T-cell (primary cell): ENCODE results near the gene CBX8. TPM values are rescaled to one million over a fixed set of nuclear protein-coding genes. Genes with fewer than 3 reads are reported as not detected.

Experiments used
- ATAC-seq, 4 experiments: fragments of 200-7000 bp in 3 of 4; fragments of 150-1000 bp in 1 of 4; cut with Tn5 transposase; replicated peaks in 1 of 4; 1 replicate in 3 of 4; 2 replicates in 1 of 4; pipeline ENCODE4 v1.10.0; 2021; ENCODE audit warnings: moderate library complexity in 3 of 4, mild to moderate bottlenecking in 2 of 4, moderate number of reproducible peaks in 1 of 4
- CTCF ChIA-PET, 2 donors: fragments of 300-600 bp; sonication (Branson Sonifier 250); formaldehyde crosslinking; loops; one replicate each; lab custom pipeline; 2022; ENCODE audit warnings: antibody characterized with exemption in 2 of 2; lab: Charles Lee
- POLR2A ChIA-PET, 2 donors: fragments of 300-600 bp; sonication (Branson Sonifier 250); formaldehyde crosslinking; loops; one replicate each; lab custom pipeline; 2022; ENCODE audit warnings: antibody characterized with exemption in 2 of 2; lab: Charles Lee
- DNase-seq, 35 experiments: peaks; one replicate each; pipeline versions ENCODE4 v3.0.0 to v3.0.0-alpha.2; 2013 to 2023
- H3K27ac ChIP-seq: one replicate; pipeline ENCODE4 v1.5.1; 2013; ENCODE audit warnings: low read length
- H3K27me3 ChIP-seq, 2 experiments: replicated peaks in 1 of 2; 1 replicate in 1 of 2; 2 replicates in 1 of 2; pipeline versions ENCODE4 v1.6.1 to v1.7.0; 2013; ENCODE audit warnings: low read length in 1 of 2, mixed read lengths in 1 of 2; ENCODE audit not compliant: control insufficient read depth in 2 of 2, insufficient read depth in 2 of 2; ENCODE audit errors: extremely low read depth in 1 of 2
- H3K36me3 ChIP-seq, 2 donors: 1 replicate in 1 of 2; 2 replicates in 1 of 2; pipeline versions ENCODE4 v1.6.1 to v1.7.0; 2013; ENCODE audit warnings: low read length in 1 of 2; ENCODE audit not compliant: control insufficient read depth in 2 of 2, insufficient read depth in 1 of 2; ENCODE audit errors: extremely low read depth in 1 of 2
- H3K4me1 ChIP-seq, 2 experiments: 1 replicate in 1 of 2; 2 replicates in 1 of 2; pipeline versions ENCODE4 v1.6.1 to v1.7.0; 2013; ENCODE audit warnings: low read length in 2 of 2, mixed read lengths in 1 of 2; ENCODE audit not compliant: insufficient read depth in 2 of 2, control insufficient read depth in 1 of 2; ENCODE audit errors: extremely low read depth in 1 of 2
- H3K4me3 ChIP-seq, 2 donors: 1 replicate in 1 of 2; 2 replicates in 1 of 2; pipeline versions ENCODE4 v1.5.1 to v1.7.0; 2013; ENCODE audit warnings: mild to moderate bottlenecking in 2 of 2, low read length in 1 of 2, moderate library complexity in 1 of 2; ENCODE audit not compliant: control insufficient read depth in 1 of 2; ENCODE audit errors: extremely low read depth in 1 of 2
- H3K9me3 ChIP-seq: 2 replicates; pipeline ENCODE4 v1.7.0; 2013
- H3K27ac Mint-ChIP-seq, 2 donors: one replicate each; pipeline ENCODE4 v1.8.0; 2020 to 2021; ENCODE audit warnings: mild to moderate bottlenecking in 2 of 2, mixed read lengths in 2 of 2
- H3K27me3 Mint-ChIP-seq, 2 donors: one replicate each; pipeline ENCODE4 v1.8.0; 2021 to 2022; ENCODE audit warnings: mixed read lengths in 2 of 2
- H3K36me3 Mint-ChIP-seq: one replicate; pipeline ENCODE4 v1.8.0; 2021; ENCODE audit warnings: mixed read lengths
- H3K4me1 Mint-ChIP-seq, 3 donors: one replicate each; pipeline ENCODE4 v1.8.0; 2020 to 2022; ENCODE audit warnings: mixed read lengths in 3 of 3, mild to moderate bottlenecking in 1 of 3
- H3K4me3 Mint-ChIP-seq, 3 donors: one replicate each; pipeline ENCODE4 v1.8.0; 2020 to 2022; ENCODE audit warnings: mild to moderate bottlenecking in 3 of 3, mixed read lengths in 3 of 3, moderate library complexity in 3 of 3
- H3K9me3 Mint-ChIP-seq, 3 donors: one replicate each; pipeline ENCODE4 v1.8.0; 2020 to 2022; ENCODE audit warnings: mixed read lengths in 3 of 3
- WGBS: methylation state at CpG from one replicate; pipeline ENCODE4 v1.1.5; 2013; ENCODE audit warnings: missing lambda C conversion rate; ENCODE audit not compliant: insufficient coverage; 5-methylcytosine and 5-hydroxymethylcytosine counted together
- total RNA-seq, 35 experiments: library from RNA in 6 of 35; stranded (reverse) in 6 of 35; fragments of 120-200 nt in 1 of 35; gene quantifications; one replicate each; pipeline versions ENCODE4 v1.2.1 to v1.2.4 and lab custom pipeline; 2013 to 2026

CBX8 gene
- total RNA-seq, 5 donors from 2014 or later (not counting 1 experiment from before 2014, with no cell fraction given), result 1.9 to 5.1 (median 3.9) TPM

GRCh38 chr17:79833110-79833450 lies 36.2 kb upstream of the CBX8 start:
- peaks cover 3 to 45% of the 10 kb centered on the region in 2 donors for H3K36me3 ChIP-seq
- H3K4me1 ChIP-seq, result peaks cover 22 to 68% of the 10 kb centered on the region in 2 experiments
- peaks cover 14% of the 10 kb centered on the region for H3K36me3 Mint-ChIP-seq
- no peak overlapping the region for H3K27ac Mint-ChIP-seq
- H3K9me3 ChIP-seq, result no peaks in the 10 kb centered on the region
- ChIA-PET POLR2A (interaction anchor here in 1 of 2 donors (0.6 kb wide), 1 partner anchor 28 kb away, joined by 5 read pairs; no protein-coding TSS in a partner anchor), CTCF (interaction anchor here in 1 of 2 donors (0.7 kb wide), 1 partner anchor 176 kb away, joined by 14 read pairs; no protein-coding TSS in a partner anchor)
- ATAC-seq (no peak), DNase-seq (no peak)
- H3K4me1 Mint-ChIP-seq, result peaks cover 22 to 54% (median 27%) of the 10 kb centered on the region in 3 donors
- no peaks in the 10 kb centered on the region for H3K27me3 ChIP-seq
- no peak overlapping the region for H3K4me3 ChIP-seq
- H3K4me3 Mint-ChIP-seq, result peak overlapping the region in 2 of 3 donors; percentile 17 to 65
- WGBS, result no CpG with 5 or more reads among the region's 7 CpGs
- no peaks in the 10 kb centered on the region for H3K9me3 Mint-ChIP-seq
- no peaks in the 10 kb centered on the region for H3K27me3 Mint-ChIP-seq
- no peak overlapping the region for H3K27ac ChIP-seq

- POLR2A ChIA-PET, result interaction anchor here in 1 of 2 donors (0.6 kb wide), 1 partner anchor 27 kb away, joined by 5 read pairs; no protein-coding TSS in a partner anchor
- Histone ChIP-seq H3K4me3 (no peak overlapping the region), H3K4me1 (peaks cover 18 to 62% of the 10 kb centered on the region in 2 experiments), H3K27me3 (no peaks in the 10 kb centered on the region), H3K27ac (no peak overlapping the region), H3K9me3 (no peaks in the 10 kb centered on the region), H3K36me3 (peaks cover 3 to 45% of the 10 kb centered on the region in 2 donors)
- CTCF ChIA-PET, result interaction anchor here in 1 of 2 donors (0.7 kb wide), 1 partner anchor 177 kb away, joined by 14 read pairs; no protein-coding TSS in a partner anchor
- DNase-seq (peak in 1 of 35 experiments; percentile 29), ATAC-seq (peak in 2 of 4 experiments; percentile 5 to 8)
- Mint-ChIP-seq H3K4me3 (peak overlapping the region in 1 of 3 donors; percentile 65), H3K9me3 (no peaks in the 10 kb centered on the region), H3K27ac (no peak overlapping the region), H3K36me3 (peaks cover 13% of the 10 kb centered on the region), H3K27me3 (no peaks in the 10 kb centered on the region), H3K4me1 (peaks cover 22 to 49% (median 27%) of the 10 kb centered on the region in 3 donors)
- WGBS, result 34% methylated on average over 39 of the region's 72 CpGs
These were observed 35.6 kb upstream of the CBX8 start for GRCh38 chr17:79832218-79833109.

DNA sequence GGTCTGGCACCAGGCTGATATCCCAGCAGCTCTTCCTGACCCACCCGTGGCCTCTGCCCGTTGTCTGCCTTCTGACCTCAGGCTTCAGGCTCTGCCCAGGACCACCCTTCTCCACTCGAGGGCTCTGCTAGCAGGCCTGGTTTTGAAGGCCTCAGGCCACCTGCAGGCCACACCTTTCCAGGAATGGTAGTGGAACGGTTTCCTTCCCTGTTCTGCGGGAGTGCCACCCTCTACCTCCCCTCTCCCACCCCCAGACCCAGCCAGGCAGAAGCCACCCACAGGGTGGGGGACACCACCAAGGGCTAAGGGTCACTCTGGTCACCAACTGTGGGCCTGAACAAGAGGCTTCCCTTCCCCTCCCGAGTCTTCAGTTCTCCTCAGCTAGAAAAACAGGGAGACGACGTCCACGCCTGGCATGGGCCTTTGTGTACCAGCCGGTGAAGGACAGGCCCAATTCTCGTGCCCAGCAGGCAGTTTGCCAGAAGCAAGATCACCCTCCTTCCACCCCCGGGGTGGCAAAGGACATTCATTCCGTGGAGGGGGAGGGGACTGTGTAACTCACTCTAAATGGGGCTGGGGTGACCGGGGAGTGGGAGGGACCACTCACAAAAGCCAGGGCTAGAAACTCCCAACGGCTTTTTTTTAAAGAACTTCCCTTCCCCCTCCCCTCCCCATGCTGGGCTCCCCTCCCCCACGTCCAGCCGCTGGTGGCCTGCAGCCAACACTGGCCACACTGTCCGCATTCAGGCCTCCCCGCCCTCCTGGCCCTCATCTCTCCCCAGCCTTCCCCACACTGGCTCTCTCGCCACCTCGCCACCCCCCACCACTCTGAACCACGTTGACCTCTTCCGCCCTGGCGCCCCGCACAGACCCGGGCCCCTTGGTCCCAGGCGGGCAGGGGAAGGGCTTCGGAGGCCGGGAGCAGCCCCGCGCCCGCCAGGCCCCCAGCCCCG lies 34.7 kb upstream of the CBX8 start:
- DNase-seq, result no peak
- peak overlapping the region in 1 of 3 donors; percentile 16 for H3K4me3 Mint-ChIP-seq
- H3K36me3 Mint-ChIP-seq, result peaks cover 13% of the 10 kb centered on the region
- 52% methylated on average over 13 of the region's 33 CpGs for WGBS
- H3K27ac ChIP-seq, result no peak overlapping the region
- no peaks in the 10 kb centered on the region for H3K9me3 ChIP-seq
- no peak overlapping the region for H3K27ac Mint-ChIP-seq
- POLR2A ChIA-PET, result no interaction called here
- CTCF ChIA-PET, result no interaction called here
- peaks cover 3 to 36% of the 10 kb centered on the region in 2 donors for H3K36me3 ChIP-seq
- H3K9me3 Mint-ChIP-seq, result no peaks in the 10 kb centered on the region
- H3K27me3 Mint-ChIP-seq, result peaks cover 0 to 3% of the 10 kb centered on the region in 2 donors
- peaks cover 0 to 7% of the 10 kb centered on the region in 2 experiments for H3K27me3 ChIP-seq
- H3K4me1 ChIP-seq, result peaks cover 22 to 56% of the 10 kb centered on the region in 2 experiments
- peaks cover 20 to 45% (median 26%) of the 10 kb centered on the region in 3 donors for H3K4me1 Mint-ChIP-seq
- no peak overlapping the region for H3K4me3 ChIP-seq
- ATAC-seq, result no peak

GRCh38 chr17:79830763-79831264 lies 33.9 kb upstream of the CBX8 start:
- no peak overlapping the region for H3K27ac ChIP-seq
- POLR2A ChIA-PET, result no interaction called here
- H3K27ac Mint-ChIP-seq, result no peak overlapping the region

DNA sequence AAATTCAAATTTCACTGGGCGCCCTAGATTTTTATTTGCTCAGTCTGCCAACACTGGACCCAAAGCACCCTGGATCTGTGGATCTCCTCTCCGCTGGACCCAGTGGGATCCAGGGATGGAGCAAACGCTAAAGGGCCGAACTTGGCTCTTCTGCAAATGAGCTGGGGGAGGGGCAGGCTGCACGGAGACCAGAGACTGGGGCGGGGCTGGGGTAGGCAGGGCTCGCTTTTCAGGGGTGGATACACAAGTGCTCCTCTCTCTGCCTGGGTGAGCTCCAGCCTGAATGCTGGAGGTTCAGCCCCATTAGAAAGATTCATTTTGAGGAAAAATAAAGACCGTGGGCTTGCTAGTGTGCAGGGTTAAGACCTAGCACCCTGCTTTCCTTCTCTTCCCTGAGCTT lies 33.4 kb upstream of the CBX8 start:
- H3K9me3 ChIP-seq, result no peaks in the 10 kb centered on the region
- peaks cover 15 to 50% of the 10 kb centered on the region in 2 experiments for H3K4me1 ChIP-seq
- no peak overlapping the region for H3K4me3 ChIP-seq
- no peaks in the 10 kb centered on the region for H3K9me3 Mint-ChIP-seq
- 77% methylated on average over 8 of the region's 8 CpGs for WGBS
- H3K27me3 Mint-ChIP-seq, result peaks cover 0 to 11% of the 10 kb centered on the region in 2 donors
- no peak overlapping the region for H3K4me3 Mint-ChIP-seq
- no peak overlapping the region for H3K27ac Mint-ChIP-seq
- peaks cover 13% of the 10 kb centered on the region for H3K36me3 Mint-ChIP-seq
- peaks cover 0 to 11% of the 10 kb centered on the region in 2 experiments for H3K27me3 ChIP-seq
- ATAC-seq (no peak), DNase-seq (no peak)
- H3K36me3 ChIP-seq, result peaks cover 3 to 25% of the 10 kb centered on the region in 2 donors
- ChIA-PET POLR2A (no interaction called here), CTCF (no interaction called here)
- H3K27ac ChIP-seq, result no peak overlapping the region
- H3K4me1 Mint-ChIP-seq, result peaks cover 19 to 47% (median 35%) of the 10 kb centered on the region in 3 donors

More at GRCh38 chr17:79830763-79831264, 33.9 kb upstream of the CBX8 start:
- Mint-ChIP-seq H3K4me3 (no peak overlapping the region), H3K36me3 (peaks cover 13% of the 10 kb centered on the region), H3K4me1 (peaks cover 22 to 47% (median 32%) of the 10 kb centered on the region in 3 donors), H3K27me3 (peaks cover 0 to 10% of the 10 kb centered on the region in 2 donors), H3K9me3 (no peaks in the 10 kb centered on the region)
- Histone ChIP-seq H3K4me3 (no peak overlapping the region), H3K4me1 (peaks cover 17 to 55% of the 10 kb centered on the region in 2 experiments), H3K27me3 (peaks cover 0 to 9% of the 10 kb centered on the region in 2 experiments), H3K9me3 (no peaks in the 10 kb centered on the region), H3K36me3 (peaks cover 3 to 29% of the 10 kb centered on the region in 2 donors)
- CTCF ChIA-PET, result no interaction called here
- WGBS, result 90% methylated on average over 6 of the region's 8 CpGs
- ATAC-seq (no peak), DNase-seq (no peak)
